Activated CD4-positive, alpha-beta T cell treated with anti-CD3 and anti-CD28 coated beads, Interleukin-2, amount 50 U/mL, for 4 hours (primary cell): ENCODE results near the gene CD7.
A peak's percentile ranks its signal among the peaks of the same experiment; 100 is the strongest.

Experiments
- DNase-seq, 2 experiments: peaks; one replicate each; pipeline ENCODE4 v3.0.0-alpha.2; 2020

The CD7 gene

DNA sequence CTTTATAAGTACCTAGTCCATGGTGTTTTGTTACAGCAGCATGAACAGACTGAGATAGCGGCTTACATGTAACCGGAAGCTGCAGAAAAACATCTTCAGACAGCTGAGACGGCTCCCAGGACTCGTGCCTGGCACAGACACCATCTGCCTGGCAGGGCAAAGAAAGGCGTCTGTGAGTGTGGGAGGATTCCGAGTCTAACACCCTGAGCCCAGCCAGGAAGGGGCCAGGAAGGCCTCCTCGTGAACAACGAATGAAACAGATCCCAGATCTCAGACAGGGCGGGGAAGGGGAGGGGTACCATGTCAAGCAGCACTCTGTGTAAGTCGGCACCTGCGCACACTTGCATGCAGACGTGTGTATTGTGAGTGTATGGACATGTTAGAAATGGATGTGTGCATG, 39.6 kb downstream of the CD7 start:
- no peak for DNase-seq

DNA sequence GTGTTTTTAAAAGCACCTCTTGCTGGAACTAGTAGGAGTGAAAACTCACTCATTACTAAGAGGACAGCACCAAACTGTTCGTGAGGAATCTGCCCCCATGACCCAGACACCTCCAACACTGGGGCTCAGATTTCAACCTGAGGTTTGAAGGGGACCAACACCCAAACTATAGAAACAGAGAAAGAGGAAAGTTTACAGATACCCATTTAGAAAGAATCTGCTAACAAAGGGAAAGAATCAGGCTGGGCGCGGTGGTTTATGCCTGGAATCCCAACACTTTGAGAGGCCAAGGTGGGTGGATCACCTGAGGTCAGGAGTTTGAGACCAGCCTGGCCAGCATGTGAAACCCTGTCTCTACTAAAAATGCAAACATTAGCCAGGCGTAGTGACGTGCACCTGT, 40.5 kb downstream of the CD7 start:
- DNase-seq: no peak

DNA sequence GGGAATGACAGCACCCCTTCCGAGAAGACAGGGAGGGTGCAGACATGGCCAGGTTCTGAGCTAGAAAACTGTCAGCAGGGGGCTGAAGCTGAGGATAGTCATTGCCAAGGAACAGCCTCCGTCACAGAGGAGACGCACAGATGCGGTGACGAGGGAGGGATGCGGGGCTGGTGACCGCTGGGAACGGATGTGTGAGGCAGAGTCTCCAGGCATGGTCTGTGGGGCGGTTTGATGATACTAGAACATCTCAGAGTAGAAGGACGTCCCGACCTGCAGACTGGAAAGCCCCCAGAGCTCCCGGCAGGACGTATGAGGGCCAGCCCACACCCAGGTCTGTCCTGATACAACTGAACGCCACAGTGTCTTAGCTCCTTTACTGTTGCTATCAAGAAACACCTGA, 42.1 kb downstream of the CD7 start:
- no peak for DNase-seq

DNA sequence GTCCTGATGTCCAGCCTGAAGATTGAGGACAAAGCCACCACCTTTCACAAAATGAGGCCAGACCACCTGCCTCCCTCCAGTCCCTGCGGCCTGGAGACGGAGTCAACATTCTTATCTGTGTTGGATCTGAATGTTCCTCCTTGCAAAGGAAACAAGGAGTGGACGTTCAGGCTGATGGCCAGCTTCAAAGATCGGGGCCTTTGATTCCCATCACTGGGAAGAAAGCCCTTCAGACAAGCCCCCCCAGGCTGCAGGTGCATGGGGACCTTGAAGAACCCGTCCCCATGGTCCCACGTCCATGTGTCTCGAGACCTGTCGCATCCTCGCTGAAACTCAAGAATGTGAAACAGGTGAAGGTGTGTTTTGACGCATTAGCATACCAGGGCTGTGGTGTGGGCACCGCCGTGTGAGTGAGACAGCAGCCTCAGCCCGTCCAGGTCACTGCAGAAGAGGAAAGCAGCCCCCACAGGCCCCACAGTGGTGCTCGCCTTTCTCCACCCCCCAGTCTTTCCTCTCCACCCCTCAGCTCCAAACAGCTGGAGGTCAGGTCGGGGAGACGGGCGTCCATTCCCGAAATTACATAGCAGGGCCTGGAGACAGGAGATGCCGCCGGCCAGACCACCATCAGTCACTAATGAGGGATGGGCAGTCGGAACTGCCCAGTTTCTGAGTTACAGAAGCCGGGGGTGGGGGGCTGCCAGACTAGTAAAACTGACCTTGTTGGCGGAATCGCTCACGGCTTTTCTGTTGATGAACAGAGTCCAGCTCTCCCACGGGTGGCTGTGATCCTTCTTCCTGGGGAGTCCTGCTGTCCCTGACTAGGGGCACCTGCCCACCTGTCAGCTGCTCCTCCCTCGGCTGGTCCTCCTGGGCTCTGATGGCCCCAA, 43.0 kb downstream of the CD7 start:
- DNase-seq: no peak

DNA sequence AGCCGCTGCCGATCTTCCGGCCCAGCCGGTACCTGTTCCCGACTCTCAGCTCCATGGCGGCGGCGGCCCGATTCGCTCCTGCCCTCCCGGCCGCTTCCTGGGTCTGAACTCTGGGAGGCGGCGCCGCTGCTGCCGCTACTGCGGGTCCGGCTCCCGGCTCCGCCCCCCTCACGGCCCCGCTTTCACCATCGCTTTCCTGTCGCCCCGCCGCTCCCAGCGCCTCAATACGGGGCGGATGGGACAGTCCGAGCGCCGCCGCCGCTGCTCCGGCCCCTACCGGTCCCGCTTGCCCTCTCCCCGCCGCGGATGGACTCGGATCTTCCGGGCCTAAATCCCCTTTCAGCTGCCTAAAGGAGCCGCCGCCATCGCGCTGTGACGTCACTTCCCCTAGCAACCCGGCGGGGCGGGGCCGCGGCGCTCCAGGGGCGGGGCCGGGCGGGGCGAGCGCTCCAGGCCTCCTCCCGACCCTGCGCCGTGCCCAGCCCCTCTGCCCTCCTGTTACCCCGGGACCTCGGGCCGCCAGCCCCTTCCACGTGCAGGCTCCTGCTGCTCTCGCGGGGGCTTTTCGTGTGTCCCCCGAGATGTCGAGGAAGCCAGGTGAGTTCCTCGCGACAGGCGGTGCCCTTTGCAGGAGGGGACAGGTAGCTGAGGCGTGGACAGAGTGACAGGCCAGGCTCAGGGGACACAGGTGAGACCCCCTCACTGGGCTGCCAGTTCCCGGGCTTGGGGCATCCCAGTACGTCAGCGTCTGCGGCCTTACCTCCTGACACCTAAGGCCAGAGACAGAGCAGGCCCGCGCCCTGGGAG, 43.9 kb downstream of the CD7 start, which contains the start of gene CSNK1D:
TSS of gene CSNK1D (minus strand) at position 374 of the 807 bp plus-strand sequence. CDS start at position 55, 319 bp downstream.
- peak; percentile 86 to 88 for DNase-seq

DNA sequence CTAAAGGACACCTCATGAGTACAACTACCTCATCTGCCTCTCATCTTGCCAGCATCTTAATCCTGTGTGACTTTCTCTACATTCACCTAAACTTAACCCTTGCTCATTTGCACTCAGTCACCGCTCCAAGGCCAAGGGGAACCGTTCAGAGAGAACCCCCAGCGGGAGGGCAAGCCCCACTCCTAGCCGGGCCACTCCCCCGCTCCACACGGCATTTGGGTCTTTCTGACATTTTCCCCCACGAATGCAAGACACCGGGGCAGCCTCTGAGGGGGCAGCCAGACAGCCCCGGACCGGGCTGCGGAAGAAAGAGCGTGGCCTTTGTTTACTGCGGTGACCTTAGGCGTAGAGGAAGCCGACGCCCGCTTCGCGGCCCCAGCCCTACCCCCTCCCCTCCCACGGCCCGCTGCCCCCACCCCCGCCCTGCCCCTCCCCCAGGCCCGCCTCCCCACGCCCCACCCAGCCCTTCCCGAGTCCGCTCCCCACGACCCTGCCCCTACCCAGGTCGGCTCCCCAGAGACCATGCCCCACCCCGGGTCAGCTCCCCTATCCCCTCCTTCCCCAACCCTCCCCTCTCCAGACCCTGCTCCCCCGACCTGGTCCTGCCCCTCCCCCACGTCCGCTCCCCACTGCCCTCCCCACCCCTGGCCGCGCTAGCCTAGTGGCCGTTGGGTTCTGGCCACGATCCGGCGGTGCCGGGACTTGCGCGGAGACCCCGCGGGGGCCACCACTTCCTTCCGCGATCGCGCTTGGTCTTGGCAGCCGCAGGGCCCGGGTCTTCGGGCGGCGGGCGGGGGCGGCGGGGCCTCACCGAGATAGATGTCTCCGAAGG, 44.7 kb downstream of the CD7 start:
- DNase-seq: peak; percentile 20 to 26

DNA sequence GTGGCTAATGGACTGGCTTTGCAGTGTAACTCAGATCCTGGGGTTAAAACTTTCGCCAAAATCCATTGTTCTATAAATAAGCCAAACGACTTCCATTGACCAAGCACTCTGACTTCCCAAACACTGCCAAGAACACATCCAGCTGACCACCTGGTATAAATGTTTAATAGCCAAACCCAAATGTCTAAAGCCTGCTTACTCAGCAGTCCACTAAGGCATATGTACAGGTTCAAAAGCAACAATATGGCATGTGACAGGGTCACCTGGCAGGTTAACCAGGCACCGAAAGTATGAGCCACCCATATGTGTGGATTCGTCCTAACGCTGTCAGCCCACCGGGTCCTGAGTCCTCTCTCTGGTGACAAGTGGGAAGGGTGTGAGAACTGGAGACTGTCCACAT, 46.0 kb downstream of the CD7 start:
- no peak for DNase-seq

DNA sequence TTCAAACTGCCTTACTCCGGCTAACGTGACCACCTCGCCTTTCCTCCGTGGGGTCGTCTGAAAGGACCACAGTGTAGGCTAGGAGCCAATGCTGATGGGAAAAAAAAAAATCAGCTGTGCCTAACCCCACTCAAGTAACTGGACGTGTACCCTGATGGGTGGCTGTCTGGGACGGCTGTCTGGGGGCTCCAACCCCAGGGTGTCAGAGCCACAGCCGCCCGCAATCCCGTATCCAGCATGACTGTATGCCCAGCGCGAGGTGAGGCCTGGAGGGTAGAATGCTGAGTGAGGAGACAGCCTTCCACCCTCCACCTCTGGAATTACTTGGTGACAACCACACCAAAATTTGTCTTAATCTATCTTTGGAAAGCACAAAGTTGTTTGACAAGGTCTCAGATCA, 46.8 kb downstream of the CD7 start:
- DNase-seq: no peak

DNA sequence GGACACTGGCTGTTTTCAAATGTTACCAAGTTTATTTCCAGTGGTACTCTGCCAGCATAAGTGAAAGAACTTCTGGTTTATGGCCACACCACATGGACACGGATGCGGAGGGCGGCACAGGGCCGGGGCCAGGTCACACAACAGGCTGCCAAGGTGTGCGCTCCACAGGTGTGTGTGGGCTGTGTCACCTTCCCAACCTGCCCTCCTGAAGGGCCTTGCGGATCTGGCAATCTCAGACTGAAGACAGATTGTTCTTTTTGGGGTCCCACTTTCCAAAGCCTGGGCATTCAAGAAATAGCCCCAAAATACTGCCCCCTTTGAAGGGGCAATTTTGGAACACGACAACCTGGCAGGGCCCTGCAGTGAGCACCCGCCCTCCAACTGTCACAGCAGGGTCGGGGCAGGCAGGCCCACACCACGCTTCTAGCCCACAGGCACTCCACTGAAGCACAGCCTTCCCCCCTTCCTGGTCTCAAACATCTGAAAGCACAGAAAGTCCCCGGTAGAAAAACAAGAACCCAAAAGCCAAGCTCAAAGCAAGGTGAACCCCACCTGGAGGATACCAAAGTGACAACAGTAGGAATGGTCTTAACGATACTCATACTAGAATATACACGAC, 47.4 kb downstream of the CD7 start:
- DNase-seq: no peak

DNA sequence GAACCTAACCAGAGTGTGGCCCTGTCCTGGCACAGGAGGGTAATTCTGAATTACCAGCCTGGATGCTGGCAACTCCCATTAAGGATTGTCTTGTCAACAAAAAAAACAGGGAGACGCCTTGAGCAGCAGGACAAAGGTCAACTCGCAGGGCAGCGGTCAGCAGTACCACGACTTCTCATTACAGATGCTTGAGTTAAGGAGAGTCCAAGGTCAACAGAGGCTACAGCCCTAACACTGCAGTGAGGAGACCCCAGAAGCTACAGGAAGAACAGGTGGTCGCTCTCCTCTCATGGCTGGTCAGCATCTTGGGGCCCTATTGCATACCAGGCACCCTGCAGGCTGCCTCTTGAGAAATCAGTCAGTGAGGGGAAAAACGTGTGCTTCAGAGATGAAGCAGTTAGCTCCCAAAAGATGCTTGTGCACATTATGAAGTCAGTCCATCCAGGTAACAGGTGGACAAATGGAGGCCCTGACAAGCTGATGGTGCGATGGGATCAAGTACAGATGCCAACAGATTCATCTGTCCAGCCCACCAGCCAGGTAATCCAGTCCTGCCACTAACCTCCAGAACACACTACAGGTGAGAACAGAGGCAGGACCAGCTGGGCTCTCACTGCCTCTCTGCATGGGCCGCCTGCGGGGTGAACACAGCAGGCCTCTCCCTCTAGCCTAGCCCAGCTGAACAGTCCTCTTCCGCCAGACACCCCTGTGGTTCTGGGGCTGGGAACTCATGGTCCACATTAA, 48.1 kb downstream of the CD7 start:
- no peak for DNase-seq

DNA sequence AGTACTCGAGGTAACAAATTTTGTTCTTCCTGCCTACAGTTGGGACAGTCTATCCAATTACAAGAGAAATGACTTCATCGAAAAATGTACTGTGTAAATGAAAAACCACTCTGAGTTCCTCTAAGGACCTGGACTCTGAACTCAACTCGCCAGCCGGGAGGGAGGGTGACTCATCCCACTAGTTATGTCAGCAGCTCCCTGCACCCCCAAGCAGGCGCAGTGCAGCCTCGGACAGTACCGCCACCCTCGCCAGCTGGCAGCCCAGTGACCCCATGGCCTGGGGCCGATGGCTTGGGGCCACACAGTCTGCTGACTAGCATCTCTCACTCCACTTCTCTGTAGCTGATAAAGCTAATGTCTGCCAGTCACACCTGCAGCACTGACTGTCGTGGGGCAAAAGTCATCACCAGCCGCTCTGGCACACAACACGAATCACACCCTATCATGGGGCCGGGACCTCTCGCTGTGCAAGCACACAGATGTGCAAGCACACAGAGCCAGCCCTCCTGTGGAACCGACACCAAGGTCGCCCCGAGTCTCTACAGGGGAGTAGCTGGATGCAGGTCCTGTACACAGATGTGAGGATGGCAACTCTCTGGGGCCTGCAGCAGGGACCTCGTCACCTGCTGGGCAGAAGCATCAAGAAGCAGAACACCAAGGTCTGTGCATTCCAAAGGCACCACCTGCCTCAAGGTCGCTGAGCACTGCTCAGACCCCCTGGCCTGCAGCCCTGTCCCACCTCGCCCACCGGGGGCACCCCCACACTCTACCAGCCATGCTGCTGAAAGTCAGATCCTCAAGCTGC, 49.6 kb downstream of the CD7 start:
- DNase-seq: peak; percentile 35 to 38

DNA sequence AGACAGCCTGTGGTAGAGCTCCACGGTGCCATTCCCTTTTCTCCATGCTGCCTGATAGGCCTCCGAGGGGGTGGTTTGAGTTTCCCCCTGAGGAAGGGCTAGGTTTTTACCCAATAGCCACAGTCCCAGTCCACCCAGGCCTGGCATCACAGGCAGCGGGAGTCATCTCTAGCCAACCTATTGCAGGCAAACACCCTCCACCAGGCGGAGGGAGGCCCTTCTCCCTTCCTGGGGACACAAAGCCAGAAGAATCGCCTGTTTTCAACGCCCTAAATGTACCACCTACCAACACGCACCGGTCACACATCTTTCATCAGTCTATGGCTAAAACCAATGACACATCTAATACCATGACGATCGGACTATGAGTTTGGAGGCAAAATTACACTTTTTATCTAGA, 51.3 kb downstream of the CD7 start:
- DNase-seq: no peak
